Thyroid gland (tissue), 4 donors: Measurements from ENCODE around the gene ACTN2. TPM values are rescaled to one million over a fixed set of nuclear protein-coding genes. Genes with fewer than 3 reads are reported as not detected.
"Not testable (repeated sequence)": the region's sequence is repeated elsewhere in the genome, so short reads cannot be mapped to it uniquely, and the experiment has no call there.

Experiments used
- DNase-seq, 2 donors: peaks; one replicate each; pipeline ENCODE4 v3.0.0-alpha.2; 2019
- H3K27ac ChIP-seq, 3 donors: fragments of 200-600 bp; sonication (generic); 1 replicate in 2 of 3; 2 replicates in 1 of 3; pipeline ENCODE4 v1.5.1; 2016 to 2019; ENCODE audit warnings: mild to moderate bottlenecking in 1 of 3, moderate library complexity in 1 of 3
- H3K27me3 ChIP-seq: fragments of 200-600 bp; sonication (generic); one replicate; pipeline ENCODE4 v1.5.1; 2019
- H3K36me3 ChIP-seq, 2 donors: fragments of 200-600 bp; sonication (generic); one replicate each; pipeline ENCODE4 v1.5.1; 2016 to 2019
- H3K4me1 ChIP-seq, 2 donors: fragments of 200-600 bp; sonication (generic); one replicate each; pipeline ENCODE4 v1.5.1; 2017 to 2019
- H3K4me3 ChIP-seq, 3 donors: fragments of 200-600 bp; sonication (generic); replicated peaks in 1 of 3; 1 replicate in 2 of 3; 2 replicates in 1 of 3; pipeline ENCODE4 v1.5.1; 2016; ENCODE audit warnings: mild to moderate bottlenecking in 1 of 3
- H3K9me3 ChIP-seq: fragments of 200-600 bp; sonication (generic); one replicate; pipeline ENCODE4 v1.5.1; 2017
- CTCF ChIP-seq, 6 experiments: fragments of 200-600 bp in 3 of 6; fragments of 450-650 bp in 3 of 6; sonication (generic) in 3 of 6; IDR thresholded peaks; one replicate each; pipeline ENCODE4 v1.5.1; 2016 to 2019; ENCODE audit warnings: antibody characterized with exemption in 6 of 6, mild to moderate bottlenecking in 2 of 6, inconsistent platforms in 1 of 6, moderate library complexity in 1 of 6
- POLR2A ChIP-seq, 2 donors: fragments of 450-650 bp; IDR thresholded peaks; one replicate each; pipeline ENCODE4 v1.6.1; 2017; ENCODE audit warnings: antibody characterized with exemption in 2 of 2, mild to moderate bottlenecking in 2 of 2, moderate library complexity in 1 of 2
- WGBS, 2 donors: methylation state at CpG; one replicate each; pipeline ENCODE4 v1.1.5; 2017; 5-methylcytosine and 5-hydroxymethylcytosine counted together
- intact Hi-C: fragments of 100-400 bp; cut with DNase I; formaldehyde crosslinking; loops from one replicate; pipeline ENCODE4 v1.15.1; 2023
- total RNA-seq, 4 donors: library from RNA; depleted of rRNA; stranded (reverse); fragments of >200 nt; gene quantifications; one replicate each; pipeline ENCODE4 v1.2.3, GENCODE V29; 2016

The ACTN2 gene
- total RNA-seq, 4 donors from 2014 or later: 0.40 to 0.56 TPM; not detected in 2

GRCh38 chr1:236654511-236654910 lies 31.8 kb upstream of the ACTN2 start:
- 70 to 88% methylated on average over 1 of the region's 1 CpG for WGBS, 2 donors
- H3K27me3 ChIP-seq: no peaks in the 10 kb centered on the region
- no peak overlapping the region for H3K27ac ChIP-seq
- no peaks in the 10 kb centered on the region for H3K9me3 ChIP-seq
- no peaks in the 10 kb centered on the region for H3K36me3 ChIP-seq
- no peak overlapping the region for H3K4me3 ChIP-seq
- no peak for TF ChIP-seq POLR2A (IDR thresholded peaks at IDR 0.05)
- H3K4me1 ChIP-seq: no peaks in the 10 kb centered on the region
- intact Hi-C loops: no loop called here
- no peak for DNase-seq

GRCh38 chr1:236654957-236655356 lies 31.3 kb upstream of the ACTN2 start:
- no peak for TF ChIP-seq POLR2A (IDR thresholded peaks at IDR 0.05)
- TF ChIP-seq CTCF (IDR thresholded peaks at IDR 0.05): no peak
- intact Hi-C loops: no loop called here
- Histone ChIP-seq H3K27me3 (no peaks in the 10 kb centered on the region), H3K9me3 (no peaks in the 10 kb centered on the region), H3K36me3 (no peaks in the 10 kb centered on the region), H3K27ac (no peak overlapping the region), H3K4me1 (no peaks in the 10 kb centered on the region), H3K4me3 (no peak overlapping the region)
- WGBS, 2 donors: 45 to 47% methylated on average over 5 of the region's 5 CpGs
- DNase-seq: no peak

GRCh38 chr1:236657398-236657797 lies 28.9 kb upstream of the ACTN2 start:
- WGBS, 2 donors: 92% methylated on average over 8 of the region's 8 CpGs
- no peaks in the 10 kb centered on the region for H3K9me3 ChIP-seq
- DNase-seq: no peak

GRCh38 chr1:236659792-236660587 lies 26.3 kb upstream of the ACTN2 start:
- no peak overlapping the region for H3K4me3 ChIP-seq
- H3K9me3 ChIP-seq: no peaks in the 10 kb centered on the region
- H3K27me3 ChIP-seq: no peaks in the 10 kb centered on the region
- intact Hi-C loops: no loop called here
- H3K4me1 ChIP-seq: no peaks in the 10 kb centered on the region
- H3K36me3 ChIP-seq: no peaks in the 10 kb centered on the region
- no peak for TF ChIP-seq CTCF (IDR thresholded peaks at IDR 0.05)
- TF ChIP-seq POLR2A (IDR thresholded peaks at IDR 0.05): no peak
- DNase-seq: no peak
- no peak overlapping the region for H3K27ac ChIP-seq
- 80 to 87% methylated on average over 12 of the region's 12 CpGs for WGBS, 2 donors

More at GRCh38 chr1:236657398-236657797, 28.9 kb upstream of the ACTN2 start:
- intact Hi-C loops: no loop called here
- no peak for TF ChIP-seq CTCF (IDR thresholded peaks at IDR 0.05)
- TF ChIP-seq POLR2A (IDR thresholded peaks at IDR 0.05): no peak
- Histone ChIP-seq H3K4me3 (no peak overlapping the region), H3K36me3 (no peaks in the 10 kb centered on the region), H3K27me3 (no peaks in the 10 kb centered on the region), H3K4me1 (no peaks in the 10 kb centered on the region), H3K27ac (no peak overlapping the region)

- H3K4me3 ChIP-seq: no peak overlapping the region
- H3K4me1 ChIP-seq: no peaks in the 10 kb centered on the region
- intact Hi-C loops: no loop called here
- WGBS, 2 donors: 63 to 69% methylated on average over 1 of the region's 1 CpG
- no peaks in the 10 kb centered on the region for H3K9me3 ChIP-seq
- DNase-seq: no peak
- TF ChIP-seq POLR2A (IDR thresholded peaks at IDR 0.05) (no peak), CTCF (IDR thresholded peaks at IDR 0.05) (no peak)
- H3K27me3 ChIP-seq: no peaks in the 10 kb centered on the region
- H3K36me3 ChIP-seq: no peaks in the 10 kb centered on the region
- no peak overlapping the region for H3K27ac ChIP-seq
Observed at GRCh38 chr1:236663934-236664333, 22.4 kb upstream of the ACTN2 start.

- H3K27me3 ChIP-seq, H3K36me3 ChIP-seq, H3K9me3 ChIP-seq, intact Hi-C loops, H3K27ac ChIP-seq, DNase-seq, H3K4me1 ChIP-seq, H3K4me3 ChIP-seq: not testable (repeated sequence)
- 94 to 95% methylated on average over 5 of the region's 5 CpGs for WGBS, 2 donors
Observed at GRCh38 chr1:236668909-236669308, 17.4 kb upstream of the ACTN2 start.
